22Rv1 (cell line): Measurements from ENCODE around the gene PRR12.
A peak's percentile ranks its signal among the peaks of the same experiment; 100 is the strongest.

Experiments
- H3K27ac ChIP-seq: fragments of 450-650 bp; 2 replicates; pipeline ENCODE4 v1.5.1; 2017
- ZFX ChIP-seq: fragments of 450-650 bp; IDR thresholded peaks from 2 replicates; pipeline ENCODE4 v1.6.1; 2017; ENCODE audit warnings: antibody characterized with exemption, borderline replicate concordance
- TF ChIP-seq, protein P1 (sequence below): fragments of 450-650 bp; IDR thresholded peaks from 2 replicates; pipeline ENCODE4 v1.5.1; 2017; ENCODE audit warnings: mild to moderate bottlenecking

PRR12 gene

DNA sequence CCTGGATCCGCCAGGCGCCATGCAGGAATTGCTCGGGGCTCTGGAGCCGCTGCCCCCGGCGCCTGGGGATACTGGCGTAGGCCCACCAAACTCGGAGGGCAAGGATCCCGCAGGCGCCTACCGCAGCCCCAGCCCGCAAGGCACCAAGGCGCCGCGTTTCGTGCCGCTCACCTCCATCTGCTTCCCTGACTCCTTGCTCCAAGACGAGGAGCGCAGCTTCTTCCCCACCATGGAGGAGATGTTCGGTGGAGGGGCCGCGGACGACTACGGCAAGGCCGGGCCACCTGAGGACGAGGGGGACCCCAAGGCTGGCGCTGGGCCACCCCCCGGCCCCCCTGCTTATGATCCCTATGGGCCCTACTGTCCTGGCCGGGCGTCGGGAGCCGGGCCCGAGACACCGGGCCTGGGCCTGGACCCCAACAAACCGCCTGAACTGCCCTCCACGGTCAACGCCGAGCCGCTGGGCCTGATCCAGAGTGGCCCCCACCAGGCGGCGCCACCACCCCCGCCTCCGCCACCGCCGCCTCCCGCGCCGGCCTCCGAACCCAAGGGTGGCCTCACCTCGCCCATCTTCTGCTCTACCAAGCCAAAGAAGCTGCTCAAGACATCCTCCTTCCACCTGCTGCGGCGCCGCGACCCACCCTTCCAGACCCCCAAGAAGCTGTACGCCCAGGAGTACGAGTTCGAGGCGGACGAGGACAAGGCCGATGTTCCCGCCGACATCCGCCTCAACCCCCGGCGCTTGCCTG is 6.1 kb downstream of the PRR12 start:
- no peak for TF ChIP-seq ZFX
- TF ChIP-seq, protein P1, sequence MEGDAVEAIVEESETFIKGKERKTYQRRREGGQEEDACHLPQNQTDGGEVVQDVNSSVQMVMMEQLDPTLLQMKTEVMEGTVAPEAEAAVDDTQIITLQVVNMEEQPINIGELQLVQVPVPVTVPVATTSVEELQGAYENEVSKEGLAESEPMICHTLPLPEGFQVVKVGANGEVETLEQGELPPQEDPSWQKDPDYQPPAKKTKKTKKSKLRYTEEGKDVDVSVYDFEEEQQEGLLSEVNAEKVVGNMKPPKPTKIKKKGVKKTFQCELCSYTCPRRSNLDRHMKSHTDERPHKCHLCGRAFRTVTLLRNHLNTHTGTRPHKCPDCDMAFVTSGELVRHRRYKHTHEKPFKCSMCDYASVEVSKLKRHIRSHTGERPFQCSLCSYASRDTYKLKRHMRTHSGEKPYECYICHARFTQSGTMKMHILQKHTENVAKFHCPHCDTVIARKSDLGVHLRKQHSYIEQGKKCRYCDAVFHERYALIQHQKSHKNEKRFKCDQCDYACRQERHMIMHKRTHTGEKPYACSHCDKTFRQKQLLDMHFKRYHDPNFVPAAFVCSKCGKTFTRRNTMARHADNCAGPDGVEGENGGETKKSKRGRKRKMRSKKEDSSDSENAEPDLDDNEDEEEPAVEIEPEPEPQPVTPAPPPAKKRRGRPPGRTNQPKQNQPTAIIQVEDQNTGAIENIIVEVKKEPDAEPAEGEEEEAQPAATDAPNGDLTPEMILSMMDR = 0 out of 2 replicates have a peak, but pooled peaks have one; percentile 6
- H3K27ac ChIP-seq = no peak overlapping the region

- H3K27ac ChIP-seq = no peak overlapping the region
- TF ChIP-seq, protein P1 = no peak
- no peak for TF ChIP-seq ZFX
These were observed 6.7 kb downstream of the PRR12 start for GRCh38 chr19:49597703-49597974.

- TF ChIP-seq, protein P1 = no peak
- no peak for TF ChIP-seq ZFX
- no peak overlapping the region for H3K27ac ChIP-seq
These were observed 8.7 kb downstream of the PRR12 start for GRCh38 chr19:49599378-49600295.

GRCh38 chr19:49601482-49602038 is 10.6 kb downstream of the PRR12 start:
- H3K27ac ChIP-seq = no peak overlapping the region
- TF ChIP-seq, protein P1 = no peak
- no peak for TF ChIP-seq ZFX

- TF ChIP-seq ZFX = no peak
- TF ChIP-seq, protein P1 = no peak
- no peak overlapping the region for H3K27ac ChIP-seq
These were observed 11.8 kb downstream of the PRR12 start for GRCh38 chr19:49602806-49603205.

DNA sequence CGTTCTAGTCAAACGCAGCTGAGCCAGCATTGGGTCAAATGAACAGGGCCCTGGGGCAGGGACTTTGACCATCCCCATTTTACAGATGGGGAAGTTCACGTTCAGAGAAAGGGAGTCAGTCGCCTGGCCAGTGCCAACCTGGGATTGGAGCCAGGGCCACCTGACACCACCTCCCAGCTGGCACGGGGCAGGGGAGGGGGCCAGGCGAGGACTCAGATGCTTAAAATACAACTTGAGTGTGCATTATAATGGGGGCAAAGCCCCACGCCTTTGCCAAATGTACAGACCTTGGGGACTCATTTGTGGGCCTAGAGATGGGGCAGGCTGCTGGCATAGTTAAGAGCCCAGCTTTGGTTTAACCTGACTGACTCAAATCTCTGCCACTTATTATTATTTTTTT is 14.6 kb downstream of the PRR12 start:
- TF ChIP-seq, protein P1 = no peak
- no peak for TF ChIP-seq ZFX

More for the DNA sequence above, 14.6 kb downstream of the PRR12 start:
- no peak overlapping the region for H3K27ac ChIP-seq
